Fibroblast of mammary gland (primary cell): Measurements from ENCODE around the gene TFEB.

Source experiments
- DNase-seq: peaks from one replicate; pipeline ENCODE4 v3.0.0-alpha.2; 2010; ENCODE audit warnings: low read depth
- H3K4me3 ChIP-seq: 2 replicates; pipeline ENCODE4 v1.5.1; 2011; ENCODE audit warnings: low read depth, mild to moderate bottlenecking, low read length, moderate library complexity; ENCODE audit not compliant: control insufficient read depth
- TF ChIP-seq, protein P1 (sequence below): conservative IDR thresholded peaks from 2 replicates; pipeline ENCODE4 v1.5.1; 2011; ENCODE audit warnings: low read depth, low read length, inconsistent platforms; ENCODE audit not compliant: control insufficient read depth, insufficient read depth

The TFEB gene

DNA sequence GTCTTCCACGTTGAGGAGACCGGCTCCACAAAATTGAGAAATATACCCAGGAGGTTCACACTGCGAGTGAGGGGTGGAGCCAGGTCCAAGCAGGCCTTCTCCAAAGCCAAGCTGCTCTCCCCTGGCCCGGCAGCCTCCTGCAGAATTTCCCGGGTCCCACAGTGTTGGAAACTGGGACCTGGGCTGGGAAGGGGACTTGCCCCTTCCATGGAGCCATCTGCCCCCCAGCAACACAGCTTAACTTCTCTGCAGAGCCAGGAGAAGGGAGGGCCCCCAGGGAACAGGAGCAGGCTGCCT is 61.8 kb downstream of the TFEB start:
- TF ChIP-seq, protein P1, sequence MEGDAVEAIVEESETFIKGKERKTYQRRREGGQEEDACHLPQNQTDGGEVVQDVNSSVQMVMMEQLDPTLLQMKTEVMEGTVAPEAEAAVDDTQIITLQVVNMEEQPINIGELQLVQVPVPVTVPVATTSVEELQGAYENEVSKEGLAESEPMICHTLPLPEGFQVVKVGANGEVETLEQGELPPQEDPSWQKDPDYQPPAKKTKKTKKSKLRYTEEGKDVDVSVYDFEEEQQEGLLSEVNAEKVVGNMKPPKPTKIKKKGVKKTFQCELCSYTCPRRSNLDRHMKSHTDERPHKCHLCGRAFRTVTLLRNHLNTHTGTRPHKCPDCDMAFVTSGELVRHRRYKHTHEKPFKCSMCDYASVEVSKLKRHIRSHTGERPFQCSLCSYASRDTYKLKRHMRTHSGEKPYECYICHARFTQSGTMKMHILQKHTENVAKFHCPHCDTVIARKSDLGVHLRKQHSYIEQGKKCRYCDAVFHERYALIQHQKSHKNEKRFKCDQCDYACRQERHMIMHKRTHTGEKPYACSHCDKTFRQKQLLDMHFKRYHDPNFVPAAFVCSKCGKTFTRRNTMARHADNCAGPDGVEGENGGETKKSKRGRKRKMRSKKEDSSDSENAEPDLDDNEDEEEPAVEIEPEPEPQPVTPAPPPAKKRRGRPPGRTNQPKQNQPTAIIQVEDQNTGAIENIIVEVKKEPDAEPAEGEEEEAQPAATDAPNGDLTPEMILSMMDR, result no peak
- no peak for DNase-seq
- H3K4me3 ChIP-seq, result no peak overlapping the region

DNA sequence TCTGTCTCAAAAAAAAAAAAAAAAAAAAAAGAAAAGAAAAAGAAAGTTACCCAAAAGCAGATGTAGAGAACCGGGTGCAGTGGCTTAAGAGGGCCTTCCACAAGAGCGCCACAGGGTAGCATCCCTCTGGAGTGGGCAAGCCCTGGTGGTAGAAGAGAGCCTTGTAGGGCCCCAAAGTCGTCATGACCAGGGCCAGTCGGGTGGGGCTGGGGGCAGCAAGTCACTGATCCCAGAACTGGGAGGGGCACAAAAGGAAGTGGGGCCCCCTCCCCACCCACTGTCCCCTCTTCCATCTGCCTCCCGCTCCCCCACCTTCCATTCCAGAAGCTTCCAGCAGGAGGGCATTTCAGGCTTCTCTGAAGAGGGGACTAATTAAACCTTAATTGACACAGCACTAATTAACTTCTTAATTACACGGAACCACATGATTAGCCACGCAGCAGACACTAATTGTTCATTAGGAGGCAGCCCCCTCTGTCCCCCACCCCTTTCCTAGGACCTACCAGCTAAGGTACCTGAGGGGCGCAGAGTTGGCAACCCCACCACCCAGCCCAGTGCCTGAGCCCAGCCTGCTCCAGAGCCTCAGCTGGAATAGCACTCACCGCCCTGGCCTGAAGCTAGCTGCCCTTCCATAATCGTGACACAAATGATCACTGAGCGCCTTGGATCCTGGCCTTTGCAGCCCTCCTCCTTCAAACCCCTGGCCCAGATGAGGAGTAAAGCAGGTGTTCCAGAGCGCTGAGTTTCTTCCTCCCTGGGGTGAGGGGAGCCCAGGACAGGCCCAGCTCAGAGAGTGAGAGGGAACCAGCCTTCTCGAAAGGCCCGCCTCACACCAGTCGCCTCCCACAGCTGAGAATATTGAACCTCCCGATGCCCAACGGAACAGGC is 62.3 kb downstream of the TFEB start:
- TF ChIP-seq, protein P1, result no peak

DNA sequence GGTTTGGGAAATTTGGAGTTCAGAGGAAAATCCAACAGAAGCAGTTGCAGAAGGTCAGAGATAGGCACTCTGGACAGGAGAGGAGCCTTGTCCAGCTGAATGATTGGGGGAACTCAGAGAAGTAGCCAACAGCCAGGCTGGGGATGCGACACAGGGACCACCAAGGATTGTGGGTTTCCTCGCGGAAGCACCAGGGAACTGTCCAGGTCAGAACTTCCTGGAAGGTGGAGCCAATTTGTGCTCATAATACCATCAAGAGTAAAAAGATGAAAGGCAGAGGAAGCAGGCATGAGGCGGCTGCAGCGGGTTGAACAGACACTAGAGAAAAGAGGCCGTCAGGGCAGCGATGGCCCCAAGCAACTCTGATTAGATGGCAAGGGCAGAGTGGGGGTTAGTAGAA is 63.4 kb downstream of the TFEB start:
- no peak for DNase-seq
- TF ChIP-seq, protein P1, result no peak
- H3K4me3 ChIP-seq, result no peak overlapping the region

More for the DNA sequence above, 62.3 kb downstream of the TFEB start:
- DNase-seq, result no peak
- H3K4me3 ChIP-seq, result no peak overlapping the region

DNA sequence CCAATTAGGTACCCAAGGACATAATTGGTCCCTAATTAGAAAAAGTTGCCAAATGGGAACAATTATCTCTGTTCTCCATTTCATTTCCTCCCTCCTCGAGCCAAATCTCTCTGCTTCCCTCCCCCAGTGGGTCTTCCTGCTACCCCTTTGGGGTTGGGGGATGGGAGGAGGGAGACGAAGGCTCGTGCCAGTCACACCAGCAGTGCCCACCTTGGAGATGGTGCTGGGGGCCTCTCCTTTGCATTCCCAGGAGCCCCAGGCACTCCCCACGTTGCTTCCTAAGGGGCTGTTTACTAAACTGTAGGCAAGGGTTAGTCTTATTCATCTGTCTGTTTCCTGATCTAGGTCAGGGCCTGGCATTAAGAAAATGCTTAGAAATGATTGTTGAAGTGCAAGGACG is 64.0 kb downstream of the TFEB start:
- TF ChIP-seq, protein P1, result no peak
- H3K4me3 ChIP-seq, result no peak overlapping the region
- no peak for DNase-seq

DNA sequence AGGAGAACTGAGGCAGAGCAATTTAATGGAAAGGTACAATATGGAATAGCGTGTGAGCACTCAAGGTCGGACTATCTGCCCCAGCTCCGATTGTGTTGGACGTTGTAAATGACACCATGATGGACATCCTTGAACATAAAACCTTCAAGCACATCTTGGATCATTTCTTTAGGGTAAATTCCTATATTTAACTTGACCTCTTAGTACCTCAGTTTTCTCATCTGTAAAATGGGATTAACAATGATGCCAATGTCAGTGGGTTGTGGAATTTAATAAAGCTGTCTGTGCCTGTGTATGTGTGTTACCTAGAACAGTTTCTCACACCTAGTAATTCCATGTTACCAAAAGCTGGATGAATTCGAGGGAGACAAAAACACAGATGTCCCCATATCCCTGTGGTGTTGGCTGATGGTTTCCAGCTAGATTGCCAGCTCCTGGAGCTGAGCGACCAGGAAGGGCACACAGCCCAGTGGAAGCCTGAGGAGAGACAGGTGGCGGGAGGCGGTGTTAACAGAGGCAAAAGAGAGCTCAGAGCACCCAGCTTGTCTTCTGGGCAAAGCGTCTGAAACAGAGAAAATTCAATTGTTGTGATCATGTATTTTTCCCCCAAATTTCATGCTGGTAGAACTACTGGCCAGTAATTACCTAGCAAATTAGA is 64.6 kb downstream of the TFEB start:
- TF ChIP-seq, protein P1, result no peak
- no peak for DNase-seq
- H3K4me3 ChIP-seq, result no peak overlapping the region

DNA sequence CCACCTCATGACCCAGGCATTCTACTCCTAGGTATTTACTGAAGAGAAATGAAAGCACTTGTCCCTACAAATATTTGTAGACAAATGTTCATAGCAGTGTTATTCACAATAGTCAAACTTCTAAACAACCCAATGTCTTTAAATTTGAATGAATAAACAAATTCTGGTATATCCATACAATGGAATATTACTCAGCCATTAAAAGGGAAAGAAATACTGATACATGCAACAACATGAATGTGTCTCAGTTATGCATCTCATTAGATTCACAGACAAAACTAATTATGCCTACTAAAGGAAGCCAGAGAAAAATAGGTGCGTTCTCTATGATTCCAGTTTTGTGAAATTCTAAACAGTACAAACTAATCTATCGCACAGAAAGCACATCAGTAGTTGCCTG is 66.4 kb downstream of the TFEB start:
- TF ChIP-seq, protein P1, result no peak
- no peak overlapping the region for H3K4me3 ChIP-seq
- no peak for DNase-seq

DNA sequence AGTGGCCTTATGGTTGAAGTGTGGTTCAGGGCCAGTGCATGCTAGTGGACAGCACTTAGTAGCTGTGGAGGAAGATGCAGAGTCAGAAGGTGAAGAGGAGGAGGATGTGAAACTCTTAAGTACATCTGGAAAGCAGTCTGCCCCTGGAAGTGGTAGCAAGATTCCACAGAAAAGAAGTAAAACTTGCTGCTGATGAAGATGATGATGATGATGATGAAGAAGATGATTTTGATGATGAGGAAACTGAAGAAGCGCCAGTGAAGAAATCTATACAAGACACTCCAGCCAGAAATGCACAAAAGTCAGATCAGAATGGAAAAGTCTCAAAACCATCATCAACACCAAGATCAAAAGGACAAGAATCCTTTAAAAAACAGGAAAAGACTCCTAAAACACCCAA is 68.2 kb downstream of the TFEB start:
- TF ChIP-seq, protein P1, result no peak
- DNase-seq, result no peak
- no peak overlapping the region for H3K4me3 ChIP-seq
